HFFc6 (cell line): Measurements from ENCODE around the gene REPIN1. TPM values are rescaled to one million over a fixed set of nuclear protein-coding genes. Genes with fewer than 3 reads are reported as not detected.

Source experiments
- DNase-seq: peaks from one replicate; pipeline ENCODE4 v3.0.0-alpha.2; 2018
- H3K27ac Mint-ChIP-seq: 2 replicates; pipeline ENCODE4 v1.8.0; 2020; ENCODE audit warnings: mild to moderate bottlenecking, mixed read lengths
- H3K27me3 Mint-ChIP-seq: 2 replicates; pipeline ENCODE4 v1.8.0; 2021; ENCODE audit warnings: mild to moderate bottlenecking, moderate library complexity, mixed read lengths; ENCODE audit not compliant: insufficient read depth
- H3K36me3 Mint-ChIP-seq: 2 replicates; pipeline ENCODE4 v1.8.0; 2021; ENCODE audit warnings: low read depth, mixed read lengths
- H3K4me1 Mint-ChIP-seq: 2 replicates; pipeline ENCODE4 v1.8.0; 2020; ENCODE audit warnings: low read depth, mixed read lengths
- H3K4me3 Mint-ChIP-seq: 2 replicates; pipeline ENCODE4 v1.8.0; 2020; ENCODE audit warnings: mild to moderate bottlenecking, moderate library complexity, mixed read lengths
- H3K9me3 Mint-ChIP-seq: 2 replicates; pipeline ENCODE4 v1.8.0; 2020; ENCODE audit warnings: mild to moderate bottlenecking, mixed read lengths
- CTCF ChIP-seq: fragments of 200-600 bp; sonication (generic); IDR thresholded peaks from 2 replicates; pipeline ENCODE4 v1.5.0; 2021; ENCODE audit warnings: antibody characterized with exemption, mild to moderate bottlenecking
- total RNA-seq, 6 experiments: library from RNA; stranded (reverse); fragmentation: NEBNext Ultra II Directional; extraction: Animal tissue kit (Norgen Biotek cat#: 25700); gene quantifications; 2 replicates in 1 of 6; 3 replicates in 5 of 6; pipeline ENCODE4 v1.2.3, GENCODE V29; 2021

The REPIN1 gene
- total RNA-seq, 6 experiments from 2014 or later = 68.8 to 78.3 (median 75.5) TPM

- H3K36me3 Mint-ChIP-seq = no peaks in the 10 kb centered on the region
- H3K4me1 Mint-ChIP-seq = peaks cover 12% of the 10 kb centered on the region; the same call in 1 of the 2 replicates
- TF ChIP-seq CTCF = no peak
- H3K27me3 Mint-ChIP-seq = peaks cover 28% of the 10 kb centered on the region
- DNase-seq = no peak
- peaks cover 5% of the 10 kb centered on the region; the same call in 1 of the 2 replicates for H3K9me3 Mint-ChIP-seq
- H3K4me3 Mint-ChIP-seq = no peak overlapping the region
- no peak overlapping the region for H3K27ac Mint-ChIP-seq
These were observed 31.0 kb upstream of the REPIN1 start for GRCh38 chr7:150337659-150338081.

GRCh38 chr7:150338166-150338829 lies 30.3 kb upstream of the REPIN1 start:
- DNase-seq = no peak
- Mint-ChIP-seq H3K4me3 (no peak overlapping the region), H3K27me3 (peaks cover 30% of the 10 kb centered on the region), H3K36me3 (no peaks in the 10 kb centered on the region), H3K27ac (no peak overlapping the region), H3K4me1 (peaks cover 12% of the 10 kb centered on the region; the same call in 1 of the 2 replicates), H3K9me3 (no peaks in the 10 kb centered on the region)
- no peak for TF ChIP-seq CTCF

- Mint-ChIP-seq H3K27ac (no peak overlapping the region), H3K4me3 (no peak overlapping the region), H3K4me1 (peaks cover 12% of the 10 kb centered on the region; the same call in 1 of the 2 replicates), H3K27me3 (peaks cover 28% of the 10 kb centered on the region), H3K9me3 (no peaks in the 10 kb centered on the region), H3K36me3 (no peaks in the 10 kb centered on the region)
- TF ChIP-seq CTCF = no peak
- no peak for DNase-seq
These were observed 29.2 kb upstream of the REPIN1 start for GRCh38 chr7:150339409-150339809.

- no peak overlapping the region for H3K27ac Mint-ChIP-seq
- TF ChIP-seq CTCF = no peak
- H3K36me3 Mint-ChIP-seq = no peaks in the 10 kb centered on the region
- DNase-seq = no peak
- peaks cover 7% of the 10 kb centered on the region; the same call in 1 of the 2 replicates for H3K4me1 Mint-ChIP-seq
- H3K9me3 Mint-ChIP-seq = no peaks in the 10 kb centered on the region
- H3K4me3 Mint-ChIP-seq = no peak overlapping the region
- H3K27me3 Mint-ChIP-seq = peaks cover 28% of the 10 kb centered on the region
These were observed 28.4 kb upstream of the REPIN1 start for GRCh38 chr7:150340024-150340749.

- H3K27ac Mint-ChIP-seq = no peak overlapping the region
- H3K36me3 Mint-ChIP-seq = no peaks in the 10 kb centered on the region
- H3K9me3 Mint-ChIP-seq = no peaks in the 10 kb centered on the region
- no peak for DNase-seq
- H3K27me3 Mint-ChIP-seq = peaks cover 30% of the 10 kb centered on the region
- H3K4me3 Mint-ChIP-seq = no peak overlapping the region
- H3K4me1 Mint-ChIP-seq = peaks cover 6% of the 10 kb centered on the region; the same call in 1 of the 2 replicates
- no peak for TF ChIP-seq CTCF
These were observed 27.8 kb upstream of the REPIN1 start for GRCh38 chr7:150340875-150341262.
